PC-9 (cell line): ENCODE results near the gene DDX55. TPM values are rescaled to one million over a fixed set of nuclear protein-coding genes. Genes with fewer than 3 reads are reported as not detected.
A peak's percentile ranks its signal among the peaks of the same experiment; 100 is the strongest.

Source experiments
- BruUV-seq: library from RNA; stranded (reverse); fragments of 400-500 nt; replicated peaks from 2 replicates; lab custom pipeline; 2021; lab: Mats Ljungman, UMichigan
- CTCF ChIA-PET: fragments of 300-600 bp; sonication (Branson Sonifier 250); formaldehyde crosslinking; loops from one replicate; lab custom pipeline; 2022; ENCODE audit warnings: antibody characterized with exemption; lab: Charles Lee
- POLR2A ChIA-PET: fragments of 300-600 bp; sonication (Branson Sonifier 250); formaldehyde crosslinking; loops from one replicate; lab custom pipeline; 2022; ENCODE audit warnings: antibody characterized with exemption; ENCODE audit not compliant: unreplicated experiment; lab: Charles Lee
- DNase-seq, 2 experiments: peaks; one replicate each; pipeline versions ENCODE4 v3.0.0 to v3.0.0-alpha.2; 2015 to 2022; ENCODE audit warnings: mixed read lengths in 1 of 2
- H2AFZ ChIP-seq: fragments of 200-600 bp; sonication (generic); 2 replicates; pipeline ENCODE4 v1.8.1; 2017; ENCODE audit warnings: antibody characterized with exemption
- H3F3A ChIP-seq: fragments of 200-600 bp; sonication (generic); 2 replicates; pipeline ENCODE4 v1.8.1; 2017; ENCODE audit warnings: antibody characterized with exemption, mild to moderate bottlenecking, low read depth; ENCODE audit not compliant: insufficient read depth
- H3K27ac ChIP-seq: fragments of 200-600 bp; sonication (generic); 2 replicates; pipeline ENCODE4 v1.6.1; 2016; ENCODE audit warnings: mixed run types
- H3K27me3 ChIP-seq: fragments of 200-600 bp; sonication (generic); 2 replicates; pipeline ENCODE4 v1.6.1; 2016; ENCODE audit warnings: low read depth, mixed run types; ENCODE audit not compliant: insufficient read depth
- H3K36me3 ChIP-seq: fragments of 200-600 bp; sonication (generic); 2 replicates; pipeline ENCODE4 v1.6.1; 2016; ENCODE audit warnings: low read depth, mixed run types
- H3K4me1 ChIP-seq: fragments of 200-600 bp; sonication (generic); replicated peaks from 2 replicates; pipeline ENCODE4 v1.6.1; 2016; ENCODE audit warnings: mixed run types; ENCODE audit not compliant: insufficient read depth
- H3K4me2 ChIP-seq: fragments of 200-600 bp; sonication (generic); 2 replicates; pipeline ENCODE4 v1.6.1; 2017; ENCODE audit warnings: mixed run types
- H3K4me3 ChIP-seq: fragments of 200-600 bp; sonication (generic); 2 replicates; pipeline ENCODE4 v1.6.1; 2016; ENCODE audit warnings: mixed run types
- H3K79me2 ChIP-seq: fragments of 200-600 bp; sonication (generic); 2 replicates; pipeline ENCODE4 v1.6.1; 2017; ENCODE audit warnings: low read depth, mixed run types
- H3K9me2 ChIP-seq: fragments of 200-600 bp; sonication (generic); 2 replicates; pipeline ENCODE4 v1.8.1; 2017; ENCODE audit warnings: mild to moderate bottlenecking; ENCODE audit not compliant: insufficient read depth
- H3K9me3 ChIP-seq: fragments of 200-600 bp; sonication (generic); 2 replicates; pipeline ENCODE4 v1.8.1; 2016; ENCODE audit warnings: low read depth; ENCODE audit not compliant: insufficient read depth
- H4K20me1 ChIP-seq: fragments of 200-600 bp; sonication (generic); 2 replicates; pipeline ENCODE4 v1.8.1; 2017; ENCODE audit not compliant: insufficient read depth
- CTCF ChIP-seq: fragments of 200-600 bp; sonication (generic); conservative IDR thresholded peaks from 2 replicates; pipeline ENCODE4 v1.6.1; 2017; ENCODE audit warnings: mixed run types, antibody characterized with exemption, mild to moderate bottlenecking, moderate library complexity
- EZH2 ChIP-seq: fragments of 200-600 bp; sonication (generic); IDR thresholded peaks from 2 replicates; pipeline ENCODE4 v1.8.0; 2017; ENCODE audit warnings: antibody characterized with exemption, low read depth
- intact Hi-C: fragments of 100-400 bp; cut with micrococcal nuclease; formaldehyde crosslinking; loops from one replicate; pipeline ENCODE4 v1.10.0; 2022; ENCODE audit not compliant: unreplicated experiment
- total RNA-seq: library from RNA; stranded (reverse); gene quantifications from 2 replicates; pipeline ENCODE4 v1.2.3, GENCODE V29; 2021

The DDX55 gene
- total RNA-seq, 1 experiment from 2014 or later = 17.5 TPM

GRCh38 chr12:123656392-123656791 is 54.5 kb downstream of the DDX55 start:
- Histone ChIP-seq H3K4me1 (peaks cover 23% of the 10 kb centered on the region), H3K27ac (no peak overlapping the region), H3K9me3 (no peaks in the 10 kb centered on the region), H3K9me2 (no peaks in the 10 kb centered on the region), H3K36me3 (peaks cover 8% of the 10 kb centered on the region; the same call in 1 of the 2 replicates), H4K20me1 (0 out of 2 replicates have a peak, but pooled peaks cover 3% of the 10 kb centered on the region), H3K4me2 (no peak overlapping the region), H3K4me3 (no peak overlapping the region), H3F3A (peaks cover 23% of the 10 kb centered on the region), H3K27me3 (no peaks in the 10 kb centered on the region), H3K79me2 (no peaks in the 10 kb centered on the region), H2AFZ (no peak overlapping the region)
- CTCF ChIA-PET = no interaction called here
- intact Hi-C loops = no loop called here
- no peak for DNase-seq
- no TSS peak for BruUV-seq
- TF ChIP-seq CTCF = no peak
- TF ChIP-seq EZH2 = no peak
- POLR2A ChIA-PET = no interaction called here

GRCh38 chr12:123657211-123657610 is 55.3 kb downstream of the DDX55 start:
- Histone ChIP-seq H3K79me2 (no peaks in the 10 kb centered on the region), H3K27ac (no peak overlapping the region), H3K4me2 (no peak overlapping the region), H3K9me3 (no peaks in the 10 kb centered on the region), H3K9me2 (no peaks in the 10 kb centered on the region), H3F3A (peaks cover 23% of the 10 kb centered on the region), H2AFZ (no peak overlapping the region), H3K27me3 (no peaks in the 10 kb centered on the region), H4K20me1 (0 out of 2 replicates have a peak, but pooled peaks cover 3% of the 10 kb centered on the region), H3K36me3 (peaks cover 8% of the 10 kb centered on the region; the same call in 1 of the 2 replicates), H3K4me1 (peaks cover 23% of the 10 kb centered on the region), H3K4me3 (no peak overlapping the region)
- TF ChIP-seq CTCF (no peak), EZH2 (no peak)
- CTCF ChIA-PET = interaction anchor here (0.6 kb wide), 1 partner anchor 632 kb away, joined by 6 read pairs; no protein-coding TSS in a partner anchor
- POLR2A ChIA-PET = no interaction called here
- intact Hi-C loops = no loop called here
- no peak for DNase-seq
- no TSS peak for BruUV-seq

- intact Hi-C loops = no loop called here
- no peaks in the 10 kb centered on the region for H3K9me2 ChIP-seq
- H3K27ac ChIP-seq = peak overlapping the region; percentile 79
- H3K79me2 ChIP-seq = no peaks in the 10 kb centered on the region
- H3K27me3 ChIP-seq = no peaks in the 10 kb centered on the region
- no peak for TF ChIP-seq EZH2
- no peak for TF ChIP-seq CTCF
- peak overlapping the region; percentile 30 for H3K4me2 ChIP-seq
- H3K4me3 ChIP-seq = no peak overlapping the region
- H3K36me3 ChIP-seq = peaks cover 8% of the 10 kb centered on the region; the same call in 1 of the 2 replicates
- no peaks in the 10 kb centered on the region for H4K20me1 ChIP-seq
- H2AFZ ChIP-seq = no peak overlapping the region
- BruUV-seq = no TSS peak
- H3K4me1 ChIP-seq = peaks cover 23% of the 10 kb centered on the region
- POLR2A ChIA-PET = interaction anchor here (0.6 kb wide), 2 partner anchors 295 to 1134 kb away, joined by 3 to 5 read pairs; partner anchors contain the start of gene RSRC2
- H3F3A ChIP-seq = peaks cover 23% of the 10 kb centered on the region
- no peaks in the 10 kb centered on the region for H3K9me3 ChIP-seq
- peak in 1 of 2 experiments; percentile 74 for DNase-seq
- CTCF ChIA-PET = no interaction called here
Observed at GRCh38 chr12:123659996-123660727, 58.3 kb downstream of the DDX55 start.
